Spleen (tissue), 3 donors: ENCODE data around the gene MUC5B.

Experiments
- POLR2A ChIP-seq, 3 donors: fragments of 450-650 bp; IDR thresholded peaks; one replicate each; pipeline ENCODE4 v1.5.1; 2017; ENCODE audit warnings: antibody characterized with exemption in 3 of 3, mild to moderate bottlenecking in 1 of 3
- POLR2AphosphoS5 ChIP-seq, 3 donors: sonication (generic); formaldehyde crosslinking; IDR thresholded peaks; one replicate each; pipeline ENCODE4 v1.5.1; 2017; ENCODE audit warnings: antibody characterized with exemption in 3 of 3

DNA sequence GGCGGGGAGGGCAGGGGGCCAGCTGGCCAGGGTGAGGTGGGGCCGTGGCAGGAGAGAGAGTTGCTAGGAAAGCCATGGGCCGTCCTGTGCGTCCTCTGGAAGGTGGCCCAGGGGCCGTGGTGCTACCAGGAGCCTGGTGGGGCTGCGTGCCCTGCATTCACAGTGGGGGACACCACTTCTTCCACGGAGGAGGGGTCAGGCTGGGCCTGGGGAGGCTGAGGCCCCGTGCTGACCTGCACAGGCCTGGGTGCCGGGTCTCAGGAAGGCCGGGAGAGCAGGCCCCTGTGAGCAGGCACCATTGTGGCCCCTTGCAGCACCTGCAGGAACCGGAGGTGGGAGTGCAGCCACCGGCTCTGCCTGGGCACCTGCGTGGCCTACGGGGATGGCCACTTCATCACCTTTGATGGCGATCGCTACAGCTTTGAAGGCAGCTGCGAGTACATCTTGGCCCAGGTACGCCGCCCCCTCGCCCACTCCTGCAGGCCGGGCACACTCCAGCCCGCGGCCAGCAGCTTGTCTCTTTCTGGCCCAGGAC lies 12.0 kb downstream of the MUC5B start:
- TF ChIP-seq POLR2A (IDR thresholded peaks at IDR 0.05) (no peak), POLR2AphosphoS5 (IDR thresholded peaks at IDR 0.05) (no peak)
